HG03159 (cell line): ENCODE data around the gene MAGI3.
"Not testable (repeated sequence)": the region's sequence is repeated elsewhere in the genome, so short reads cannot be mapped to it uniquely, and the experiment has no call there.

Source experiments
- ATAC-seq: cut with Tn5 transposase; IDR thresholded peaks from one replicate; pipeline ENCODE4 v1.9.1; 2021; ENCODE audit warnings: mild to moderate bottlenecking, moderate library complexity; ENCODE audit not compliant: unreplicated experiment

The MAGI3 gene

GRCh38 chr1:113439277-113439670 lies 49.0 kb downstream of the MAGI3 start:
- no peak for ATAC-seq

- ATAC-seq: no peak
Observed at GRCh38 chr1:113442131-113442530, 51.8 kb downstream of the MAGI3 start.

- ATAC-seq: no peak
Observed at GRCh38 chr1:113444857-113445256, 54.5 kb downstream of the MAGI3 start.

DNA sequence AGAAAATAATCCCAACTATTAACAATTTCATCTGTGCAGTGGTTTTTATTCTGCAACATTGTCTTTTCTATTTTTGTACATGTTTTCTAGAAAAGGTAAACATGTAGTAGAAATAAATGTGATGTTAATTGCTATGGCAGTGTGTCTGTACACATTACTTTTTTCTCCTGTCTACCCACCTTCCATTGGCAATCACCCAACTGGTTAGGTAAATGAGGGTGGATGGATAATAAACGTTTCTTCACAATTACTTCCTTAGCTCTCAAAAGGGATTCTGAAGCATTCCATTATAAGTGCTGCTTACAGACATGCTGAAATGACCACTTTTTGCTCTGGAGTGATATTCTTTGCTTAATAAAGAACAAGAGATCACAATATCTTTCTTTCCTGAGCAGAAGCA lies 61.4 kb downstream of the MAGI3 start:
- no peak for ATAC-seq

- ATAC-seq: no peak
Observed at GRCh38 chr1:113452921-113453770, 62.8 kb downstream of the MAGI3 start.

DNA sequence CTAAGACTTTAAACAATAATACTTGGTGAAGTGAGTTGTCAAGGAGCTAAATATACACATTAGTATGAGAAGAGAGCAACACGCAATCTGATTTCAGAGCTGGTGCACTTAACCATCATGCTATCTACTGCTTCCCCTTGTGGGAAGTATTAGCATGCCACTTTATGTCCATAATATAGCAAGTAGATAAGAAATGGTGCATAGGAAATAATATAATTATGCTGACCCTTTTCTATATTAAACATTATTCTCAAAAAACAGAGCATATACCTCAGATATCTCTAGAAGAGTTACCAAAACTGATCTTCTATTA lies 63.4 kb downstream of the MAGI3 start:
- ATAC-seq: no peak

DNA sequence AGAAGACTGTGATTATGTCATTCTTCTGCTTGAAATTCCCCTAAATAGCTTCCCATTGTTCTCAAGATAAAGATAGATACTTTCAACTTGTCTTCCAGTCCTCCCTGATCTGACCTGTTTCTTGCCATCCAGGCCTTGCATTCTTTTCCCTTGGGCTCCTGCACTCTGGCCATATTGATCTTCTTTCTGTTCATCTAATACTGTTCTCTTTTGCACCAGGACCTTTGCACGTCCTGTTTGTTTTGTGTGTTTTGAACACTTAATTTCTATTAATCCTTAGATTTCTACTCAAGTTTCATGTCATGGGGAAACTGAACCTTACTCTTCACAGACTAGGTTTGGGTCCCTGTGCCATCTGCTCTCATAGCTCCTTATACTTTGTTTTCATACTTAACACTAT lies 65.1 kb downstream of the MAGI3 start:
- no peak for ATAC-seq

- no peak for ATAC-seq
Observed at GRCh38 chr1:113456967-113457366, 66.7 kb downstream of the MAGI3 start.

- ATAC-seq: no peak
Observed at GRCh38 chr1:113459279-113459678, 69.0 kb downstream of the MAGI3 start.

DNA sequence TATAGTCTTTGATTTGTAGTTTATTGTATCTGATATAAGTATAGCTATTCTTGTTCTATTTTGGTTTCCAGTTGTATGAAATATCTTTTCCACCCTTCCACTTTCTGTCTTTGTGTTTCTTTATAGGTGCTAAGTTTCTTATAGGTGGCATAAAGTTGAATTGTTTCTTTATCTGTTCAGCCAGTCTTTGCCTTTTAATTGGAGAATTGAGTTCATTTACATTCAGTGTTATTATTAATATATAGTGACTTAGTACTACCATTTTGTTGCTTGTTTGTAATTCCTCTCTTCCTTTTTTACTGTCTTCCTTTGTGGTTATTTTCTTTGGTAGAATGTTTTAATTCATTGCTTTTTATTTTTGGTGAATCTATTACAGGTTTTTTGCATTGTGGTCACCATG lies 77.7 kb downstream of the MAGI3 start:
- no peak for ATAC-seq

DNA sequence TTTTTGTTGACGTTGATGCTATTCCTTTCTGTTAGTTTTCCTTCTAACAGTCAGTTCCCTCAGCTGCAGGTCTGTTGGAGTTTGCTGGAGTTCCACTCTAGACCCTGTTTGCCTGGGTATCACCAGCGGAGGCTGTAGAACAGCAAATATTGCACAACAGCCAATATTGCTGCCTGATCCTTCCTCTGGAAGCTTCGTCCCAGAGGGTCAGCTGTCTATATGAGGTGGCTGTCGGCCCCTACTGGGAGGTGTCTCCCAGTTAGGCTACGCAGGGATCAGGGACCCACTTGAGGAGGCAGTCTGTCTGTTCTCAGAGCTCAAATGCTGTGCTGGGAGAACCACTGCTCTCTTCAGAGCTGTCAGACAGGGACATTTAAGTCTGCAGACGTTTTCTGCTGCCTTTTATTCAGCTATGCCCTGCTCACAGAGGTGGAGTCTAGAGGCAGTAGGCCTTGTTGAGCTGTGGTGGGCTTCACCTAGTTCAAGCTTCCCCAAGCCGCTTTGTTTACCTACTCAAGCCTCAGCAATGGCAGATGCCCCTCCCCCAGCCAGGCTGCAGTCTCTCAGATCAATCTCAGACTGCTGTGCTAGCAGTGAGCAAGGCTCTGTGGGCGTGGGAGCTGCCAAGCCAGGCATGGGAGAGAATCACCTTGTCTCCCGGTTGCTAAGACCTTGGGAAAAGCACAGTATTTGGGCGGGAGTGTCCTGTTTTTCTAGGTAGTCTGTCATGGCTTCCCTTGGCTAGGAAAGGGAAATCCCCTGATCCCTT lies 88.3 kb downstream of the MAGI3 start:
- ATAC-seq: not testable (repeated sequence)

- ATAC-seq: no peak
Observed at GRCh38 chr1:113479713-113480676, 89.7 kb downstream of the MAGI3 start.

DNA sequence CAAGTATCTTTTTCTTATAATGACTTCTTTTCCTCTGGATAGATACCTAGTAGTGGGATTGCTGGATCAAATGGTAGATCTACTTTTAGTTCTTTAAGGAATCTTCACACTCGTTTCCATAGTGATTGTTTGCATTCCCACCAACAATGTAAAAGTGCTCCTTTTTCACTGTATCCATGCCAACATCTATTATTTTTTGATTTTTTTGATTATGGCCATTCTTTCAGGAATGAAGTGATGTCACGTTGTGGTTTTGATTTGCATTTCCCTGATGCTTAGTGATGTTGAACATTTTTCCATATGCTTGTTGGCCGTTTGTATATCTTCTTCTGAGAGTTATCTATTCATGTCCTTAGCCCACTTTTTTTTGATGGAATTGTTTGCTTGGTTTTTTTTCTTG lies 94.8 kb downstream of the MAGI3 start:
- ATAC-seq: not testable (repeated sequence)

DNA sequence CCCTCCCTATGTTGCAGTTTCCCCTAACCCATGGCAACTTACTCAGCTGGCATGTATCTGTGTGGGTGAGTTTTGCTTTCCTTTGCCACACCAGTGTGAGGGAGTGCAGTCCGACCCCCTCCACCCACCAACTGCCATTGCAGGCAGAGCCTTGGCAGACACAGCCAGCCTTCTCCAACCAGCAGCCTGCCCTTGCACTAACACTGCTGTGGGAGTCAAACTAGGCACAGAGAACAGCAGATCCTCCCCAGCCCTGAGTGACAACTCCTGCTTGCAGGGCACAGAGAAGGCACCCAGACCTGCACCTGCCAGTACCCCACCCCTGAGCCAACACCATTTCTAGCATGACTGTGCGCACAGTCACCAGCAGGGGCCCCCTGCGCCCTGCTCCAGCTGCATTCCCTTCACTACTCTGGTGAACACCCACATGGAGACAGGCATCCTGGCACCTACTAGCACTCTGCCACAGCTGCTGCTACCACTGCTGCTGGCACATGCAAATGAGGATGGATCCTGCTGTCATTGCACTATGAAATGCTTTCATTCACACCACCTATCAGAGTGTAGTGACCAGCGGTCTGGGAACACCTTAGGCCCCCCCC lies 98.4 kb downstream of the MAGI3 start:
- no peak for ATAC-seq

- ATAC-seq: no peak
Observed at GRCh38 chr1:113490384-113490783, 100.1 kb downstream of the MAGI3 start.

DNA sequence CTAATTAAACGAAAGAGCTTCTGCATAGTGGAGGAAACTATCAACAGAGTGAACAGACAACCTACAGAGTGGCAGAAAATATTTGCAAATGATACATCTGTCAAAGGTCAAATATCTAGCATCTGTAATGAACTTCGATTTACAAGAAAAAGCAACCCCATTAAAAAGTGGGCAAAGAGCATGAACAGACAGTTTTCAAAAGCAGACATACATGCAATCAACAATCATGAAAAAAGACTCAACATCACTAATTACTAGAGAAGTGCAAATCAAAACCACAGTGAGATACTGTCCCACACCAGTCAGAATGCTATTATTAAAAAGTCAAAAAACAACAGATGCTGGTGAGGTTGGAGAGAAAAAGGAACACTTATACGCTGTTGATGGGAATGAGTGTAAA lies 103.2 kb downstream of the MAGI3 start:
- ATAC-seq: no peak

DNA sequence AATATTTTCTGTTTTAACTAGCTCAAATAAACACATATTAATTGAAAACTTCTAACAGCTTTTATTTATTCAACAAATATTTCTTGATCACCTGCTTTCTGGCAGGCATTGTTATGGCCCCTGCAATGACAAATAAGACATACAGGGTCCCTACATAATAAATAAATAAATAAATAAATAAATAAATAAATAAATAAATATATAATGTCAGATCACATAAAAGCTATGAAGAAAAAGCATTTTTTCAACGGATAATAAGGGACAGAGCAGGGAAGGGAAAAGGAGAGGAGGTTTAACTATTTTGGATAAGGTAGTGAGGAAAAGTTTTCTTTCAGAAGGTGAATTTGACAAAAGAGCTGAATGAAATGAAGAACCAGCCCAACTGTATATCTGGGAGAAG lies 115.0 kb downstream of the MAGI3 start:
- no peak for ATAC-seq

- no peak for ATAC-seq
Observed at GRCh38 chr1:113507552-113508214, 117.4 kb downstream of the MAGI3 start.

- ATAC-seq: no peak
Observed at GRCh38 chr1:113508364-113509164, 118.2 kb downstream of the MAGI3 start.
